HL-60 (cell line): ENCODE data around the gene COL13A1.

Source experiments
- DNase-seq, 2 experiments: peaks; one replicate each; pipeline ENCODE4 v3.0.0-alpha.2; 2010 to 2020; ENCODE audit warnings: low read depth in 1 of 2, low spot score in 1 of 2
- H3K27ac ChIP-seq: fragments of 250-450 bp; sonication (Bioruptor Pico); replicated peaks from 2 replicates; pipeline ENCODE4 v1.5.1; 2020; ENCODE audit warnings: mild to moderate bottlenecking, moderate library complexity
- H3K27me3 ChIP-seq: fragments of 250-450 bp; sonication (Bioruptor Pico); 2 replicates; pipeline ENCODE4 v1.5.1; 2021; ENCODE audit warnings: mild to moderate bottlenecking, moderate library complexity; ENCODE audit not compliant: insufficient read depth, poor library complexity, severe bottlenecking
- H3K4me3 ChIP-seq: replicated peaks from 2 replicates; pipeline ENCODE4 v1.5.1; 2011; ENCODE audit warnings: mild to moderate bottlenecking, control low read depth, low read length; ENCODE audit not compliant: insufficient read depth
- GABPA ChIP-seq: IDR thresholded peaks from 2 replicates; pipeline ENCODE4 v1.6.1; 2012; ENCODE audit warnings: low read depth
- POLR2AphosphoS5 ChIP-seq: IDR thresholded peaks from 2 replicates; pipeline ENCODE4 v1.6.1; 2012; ENCODE audit warnings: low read depth
- SPI1 ChIP-seq: IDR thresholded peaks from 2 replicates; pipeline ENCODE4 v1.6.1; 2012; ENCODE audit warnings: low read depth, mild to moderate bottlenecking, borderline replicate concordance
- TF ChIP-seq, protein P1 (sequence below): IDR thresholded peaks from 2 replicates; pipeline ENCODE4 v1.6.1; 2012; ENCODE audit warnings: low read depth; ENCODE audit not compliant: insufficient replicate concordance
- TF ChIP-seq, protein P2 (sequence below): IDR thresholded peaks from one replicate; pipeline ENCODE4 v1.5.1; 2011; ENCODE audit warnings: low read length, control low read depth, inconsistent platforms; ENCODE audit not compliant: insufficient read depth

COL13A1 gene

DNA sequence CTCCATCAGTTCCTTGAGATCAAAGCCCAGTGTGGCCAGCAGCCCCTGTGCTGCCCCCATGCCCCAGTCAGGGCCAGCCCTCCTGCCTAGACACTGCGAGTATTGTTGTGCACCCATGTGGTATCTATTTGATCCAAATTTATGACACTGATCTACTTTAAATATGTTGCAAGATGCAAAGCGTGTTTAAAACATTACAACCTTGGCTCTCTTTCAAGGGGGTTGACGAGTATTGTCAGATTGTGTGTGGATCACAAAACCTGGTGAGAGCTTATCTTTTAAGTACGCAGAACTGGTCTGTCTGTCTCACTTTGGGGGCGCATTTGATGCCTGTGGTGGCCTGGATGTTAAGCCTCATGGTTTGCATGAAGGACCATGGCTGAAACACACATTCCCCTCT, 108.9 kb downstream of the COL13A1 start:
- Histone ChIP-seq H3K27ac (no peak overlapping the region), H3K27me3 (peaks cover 2% of the 10 kb centered on the region), H3K4me3 (no peak overlapping the region)
- TF ChIP-seq, protein P1, sequence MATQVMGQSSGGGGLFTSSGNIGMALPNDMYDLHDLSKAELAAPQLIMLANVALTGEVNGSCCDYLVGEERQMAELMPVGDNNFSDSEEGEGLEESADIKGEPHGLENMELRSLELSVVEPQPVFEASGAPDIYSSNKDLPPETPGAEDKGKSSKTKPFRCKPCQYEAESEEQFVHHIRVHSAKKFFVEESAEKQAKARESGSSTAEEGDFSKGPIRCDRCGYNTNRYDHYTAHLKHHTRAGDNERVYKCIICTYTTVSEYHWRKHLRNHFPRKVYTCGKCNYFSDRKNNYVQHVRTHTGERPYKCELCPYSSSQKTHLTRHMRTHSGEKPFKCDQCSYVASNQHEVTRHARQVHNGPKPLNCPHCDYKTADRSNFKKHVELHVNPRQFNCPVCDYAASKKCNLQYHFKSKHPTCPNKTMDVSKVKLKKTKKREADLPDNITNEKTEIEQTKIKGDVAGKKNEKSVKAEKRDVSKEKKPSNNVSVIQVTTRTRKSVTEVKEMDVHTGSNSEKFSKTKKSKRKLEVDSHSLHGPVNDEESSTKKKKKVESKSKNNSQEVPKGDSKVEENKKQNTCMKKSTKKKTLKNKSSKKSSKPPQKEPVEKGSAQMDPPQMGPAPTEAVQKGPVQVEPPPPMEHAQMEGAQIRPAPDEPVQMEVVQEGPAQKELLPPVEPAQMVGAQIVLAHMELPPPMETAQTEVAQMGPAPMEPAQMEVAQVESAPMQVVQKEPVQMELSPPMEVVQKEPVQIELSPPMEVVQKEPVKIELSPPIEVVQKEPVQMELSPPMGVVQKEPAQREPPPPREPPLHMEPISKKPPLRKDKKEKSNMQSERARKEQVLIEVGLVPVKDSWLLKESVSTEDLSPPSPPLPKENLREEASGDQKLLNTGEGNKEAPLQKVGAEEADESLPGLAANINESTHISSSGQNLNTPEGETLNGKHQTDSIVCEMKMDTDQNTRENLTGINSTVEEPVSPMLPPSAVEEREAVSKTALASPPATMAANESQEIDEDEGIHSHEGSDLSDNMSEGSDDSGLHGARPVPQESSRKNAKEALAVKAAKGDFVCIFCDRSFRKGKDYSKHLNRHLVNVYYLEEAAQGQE = no peak
- TF ChIP-seq GABPA = no peak
- TF ChIP-seq POLR2AphosphoS5 = no peak
- TF ChIP-seq, protein P2, sequence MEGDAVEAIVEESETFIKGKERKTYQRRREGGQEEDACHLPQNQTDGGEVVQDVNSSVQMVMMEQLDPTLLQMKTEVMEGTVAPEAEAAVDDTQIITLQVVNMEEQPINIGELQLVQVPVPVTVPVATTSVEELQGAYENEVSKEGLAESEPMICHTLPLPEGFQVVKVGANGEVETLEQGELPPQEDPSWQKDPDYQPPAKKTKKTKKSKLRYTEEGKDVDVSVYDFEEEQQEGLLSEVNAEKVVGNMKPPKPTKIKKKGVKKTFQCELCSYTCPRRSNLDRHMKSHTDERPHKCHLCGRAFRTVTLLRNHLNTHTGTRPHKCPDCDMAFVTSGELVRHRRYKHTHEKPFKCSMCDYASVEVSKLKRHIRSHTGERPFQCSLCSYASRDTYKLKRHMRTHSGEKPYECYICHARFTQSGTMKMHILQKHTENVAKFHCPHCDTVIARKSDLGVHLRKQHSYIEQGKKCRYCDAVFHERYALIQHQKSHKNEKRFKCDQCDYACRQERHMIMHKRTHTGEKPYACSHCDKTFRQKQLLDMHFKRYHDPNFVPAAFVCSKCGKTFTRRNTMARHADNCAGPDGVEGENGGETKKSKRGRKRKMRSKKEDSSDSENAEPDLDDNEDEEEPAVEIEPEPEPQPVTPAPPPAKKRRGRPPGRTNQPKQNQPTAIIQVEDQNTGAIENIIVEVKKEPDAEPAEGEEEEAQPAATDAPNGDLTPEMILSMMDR = no peak
- no peak for TF ChIP-seq SPI1
- no peak for DNase-seq

DNA sequence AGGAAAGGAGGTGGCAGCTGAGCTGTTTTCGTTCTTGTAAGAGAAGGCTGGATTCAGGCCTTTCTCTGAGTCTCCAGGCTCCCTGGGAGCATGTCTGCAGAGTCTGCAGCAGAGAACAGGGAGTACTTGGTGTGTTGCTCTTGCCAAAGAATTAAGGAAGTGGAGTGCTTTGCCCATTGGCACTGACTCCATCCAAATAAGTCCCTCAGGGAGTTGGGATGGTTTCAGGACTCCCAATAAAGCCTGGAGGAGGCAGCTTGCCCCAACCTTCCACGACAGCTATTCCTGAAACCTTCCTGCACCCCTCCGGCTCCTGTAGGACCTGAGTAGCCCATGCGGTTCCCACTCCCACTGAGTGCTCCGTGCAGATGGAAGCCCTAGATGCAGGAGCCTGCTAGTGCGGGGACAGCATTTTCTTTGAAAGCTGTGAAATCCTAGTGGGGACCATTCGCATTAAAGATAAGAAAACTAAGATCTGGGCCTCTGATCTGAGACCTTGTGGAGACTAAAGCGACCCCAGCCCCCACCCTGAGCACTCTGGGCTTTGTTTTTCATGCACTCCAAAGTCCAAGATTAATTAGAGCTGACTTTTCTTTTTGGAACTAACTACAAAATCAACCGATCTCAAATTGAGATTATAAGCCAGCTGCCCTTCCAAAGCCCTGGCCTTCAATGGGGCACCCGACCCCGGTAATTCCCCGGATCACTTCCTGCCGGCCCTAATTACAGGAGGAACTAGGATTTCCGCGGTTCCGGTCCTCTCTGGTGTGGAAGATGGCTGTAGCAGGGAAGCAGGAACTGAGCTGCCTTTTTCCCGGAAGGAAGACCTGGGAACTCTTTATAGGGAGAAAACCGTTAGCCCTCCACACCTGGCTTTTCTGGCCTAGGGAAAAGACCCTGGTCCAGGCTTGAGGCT, 110.2 kb downstream of the COL13A1 start:
- no peak overlapping the region for H3K4me3 ChIP-seq
- no peak overlapping the region for H3K27ac ChIP-seq
- DNase-seq = no peak
- peaks cover 2% of the 10 kb centered on the region for H3K27me3 ChIP-seq
- TF ChIP-seq, protein P2 = no peak
- TF ChIP-seq, protein P1 = no peak
- no peak for TF ChIP-seq SPI1
- no peak for TF ChIP-seq POLR2AphosphoS5
- no peak for TF ChIP-seq GABPA

DNA sequence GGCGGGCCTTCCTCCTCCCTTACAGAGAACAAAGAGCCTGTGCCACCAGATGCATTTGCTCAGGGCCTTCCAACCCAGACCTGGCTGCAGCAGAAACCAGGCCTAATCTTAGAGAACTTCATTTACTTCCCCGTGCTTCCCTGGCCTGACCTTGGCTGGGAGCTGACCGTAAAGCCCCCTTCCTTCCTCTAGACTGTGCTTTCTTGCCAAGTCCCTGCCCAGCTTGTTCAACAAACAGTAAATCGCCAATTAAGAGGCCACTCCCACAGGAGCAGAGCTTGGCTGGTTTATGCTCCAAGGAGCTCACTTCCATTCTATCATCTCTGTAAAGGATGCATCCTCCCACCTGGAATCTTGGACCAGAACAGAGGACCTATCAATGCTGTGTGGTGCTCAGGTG, 110.9 kb downstream of the COL13A1 start:
- Histone ChIP-seq H3K4me3 (no peak overlapping the region), H3K27ac (no peak overlapping the region), H3K27me3 (peaks cover 2% of the 10 kb centered on the region)
- DNase-seq = no peak
- TF ChIP-seq, protein P1 = no peak
- TF ChIP-seq SPI1 (no peak), GABPA (no peak)
